ENCODE measurements around the gene ZBTB44. TPM values are rescaled to one million over a fixed set of nuclear protein-coding genes. Genes with fewer than 3 reads are reported as not detected.

Gene ZBTB44
- total and polyA plus RNA-seq, 11 donors: 9.7 to 56.3 (median 37.2) TPM

DNA sequence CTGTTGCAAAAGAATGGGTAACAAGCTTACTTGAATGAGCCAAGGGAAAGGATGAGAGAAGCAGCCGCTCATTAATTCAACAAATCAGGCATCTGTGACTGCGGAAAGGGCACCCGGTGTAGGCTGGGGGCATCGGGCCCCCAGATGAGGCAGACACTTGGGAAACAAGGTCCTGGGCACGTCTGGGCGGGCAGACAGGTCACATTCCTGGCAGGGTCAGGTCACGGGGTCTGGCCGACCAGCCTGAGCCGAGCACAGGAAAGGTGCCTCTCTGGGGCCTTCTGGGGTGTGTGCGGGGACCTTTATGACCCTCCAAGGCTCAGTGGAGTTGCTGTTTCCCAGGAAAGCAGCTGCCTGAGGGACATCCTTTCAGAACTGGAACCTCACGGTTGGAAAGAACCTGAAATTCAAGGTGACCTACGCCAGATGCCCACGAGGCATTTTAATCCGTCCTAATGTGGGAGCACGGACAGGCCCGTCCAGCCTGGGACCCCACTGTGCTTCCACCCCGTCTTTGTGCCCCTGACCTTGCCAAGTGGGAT, 98.1 kb downstream of the ZBTB44 start:
- Histone ChIP-seq H3K9me3 (no peaks in the 10 kb centered on the region), H3K27me3 (peaks cover 0 to 6% (median 0%) of the 10 kb centered on the region in 9 donors), H3K4me1 (peaks cover 0 to 8% (median 4%) of the 10 kb centered on the region in 12 donors), H3K4me3 (no peak overlapping the region), H3K27ac (no peak overlapping the region), H3K36me3 (no peaks in the 10 kb centered on the region)
- no peak for TF ChIP-seq CTCF (IDR thresholded peaks at IDR 0.05)
- no peak for TF ChIP-seq POLR2A (IDR thresholded peaks at IDR 0.05)
- ATAC-seq: no peak
- DNase-seq: peak in 1 of 5 donors; percentile 9
- WGBS, 4 donors: 80 to 88% (median 84%) methylated on average over 16 to 17 of the region's 17 CpGs
- intact Hi-C loops (cut with DNase I): loop anchor here in 6 of 10 donors (5.0 to 10.0 kb wide), 4 partner anchors 168 to 678 kb away; no protein-coding TSS in a partner anchor

- H3K9me3 ChIP-seq: no peaks in the 10 kb centered on the region
- intact Hi-C loops (cut with DNase I): loop anchor here in 6 of 10 donors (5.0 to 10.0 kb wide), 4 partner anchors 169 to 679 kb away; no protein-coding TSS in a partner anchor
- peaks cover 0 to 8% (median 4%) of the 10 kb centered on the region in 12 donors for H3K4me1 ChIP-seq
- no peak overlapping the region for H3K27ac ChIP-seq
- ATAC-seq: no peak
- TF ChIP-seq POLR2A (IDR thresholded peaks at IDR 0.05): no peak
- no peak for TF ChIP-seq CTCF (IDR thresholded peaks at IDR 0.05)
- WGBS, 4 donors: 41 to 56% (median 47%) methylated on average over 4 of the region's 4 CpGs
- H3K27me3 ChIP-seq: peaks cover 0 to 6% (median 0%) of the 10 kb centered on the region in 9 donors
- no peaks in the 10 kb centered on the region for H3K36me3 ChIP-seq
- DNase-seq: no peak
- H3K4me3 ChIP-seq: no peak overlapping the region
Observed at GRCh38 chr11:130216221-130216550, 98.5 kb downstream of the ZBTB44 start.

GRCh38 chr11:130215531-130216220, 99.0 kb downstream of the ZBTB44 start:
- intact Hi-C loops (cut with DNase I): loop anchor here in 6 of 10 donors (2.0 to 10.0 kb wide), 5 partner anchors 169 to 679 kb away; partner anchors contain the start of gene ADAMTS8 (in 1 of the 6)
- no peak for TF ChIP-seq POLR2A (IDR thresholded peaks at IDR 0.05)
- TF ChIP-seq CTCF (IDR thresholded peaks at IDR 0.05): no peak
- Histone ChIP-seq H3K27me3 (peaks cover 0 to 6% (median 0%) of the 10 kb centered on the region in 9 donors), H3K9me3 (no peaks in the 10 kb centered on the region), H3K27ac (no peak overlapping the region), H3K36me3 (no peaks in the 10 kb centered on the region), H3K4me3 (no peak overlapping the region), H3K4me1 (peaks cover 0 to 8% (median 4%) of the 10 kb centered on the region in 12 donors)
- 52 to 57% (median 54%) methylated on average over 13 of the region's 13 CpGs for WGBS, 4 donors
- DNase-seq: peak in 1 of 5 donors; percentile 13
- no peak for ATAC-seq

DNA sequence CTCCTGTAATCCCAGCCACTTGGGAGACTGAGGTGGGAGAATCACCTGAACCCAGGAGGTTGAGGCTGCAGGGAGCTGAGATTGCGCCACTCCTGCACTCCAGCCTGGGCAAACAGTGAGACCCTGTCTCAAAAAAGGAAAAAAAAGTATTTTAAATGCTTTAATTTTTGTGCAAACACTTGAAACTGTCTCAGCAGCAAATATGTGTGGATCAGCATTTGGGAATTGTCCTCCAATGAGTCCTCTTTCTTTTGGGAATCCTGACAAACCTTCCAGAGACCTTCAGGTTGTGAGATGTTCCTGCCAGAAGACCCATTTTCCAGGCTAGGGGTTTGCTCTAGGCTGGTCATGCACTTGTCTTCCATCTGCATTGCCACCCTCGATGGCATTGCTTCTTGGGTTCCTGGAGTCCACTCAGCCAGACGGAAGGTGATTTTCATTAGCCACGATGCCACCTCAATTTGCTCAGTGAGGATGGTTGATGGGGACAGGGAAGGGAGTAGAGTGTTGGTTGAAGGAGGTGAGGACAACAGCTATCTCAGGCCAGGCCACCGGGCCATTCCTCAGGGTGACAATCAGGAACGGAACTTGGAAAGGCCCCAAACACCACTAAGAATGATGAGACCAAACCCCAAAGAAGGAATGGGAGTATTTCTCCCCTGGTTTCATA, 99.7 kb downstream of the ZBTB44 start:
- no peaks in the 10 kb centered on the region for H3K36me3 ChIP-seq
- DNase-seq (peak in 1 of 5 donors; percentile 6), ATAC-seq (no peak)
- TF ChIP-seq POLR2A (IDR thresholded peaks at IDR 0.05): no peak
- TF ChIP-seq CTCF (IDR thresholded peaks at IDR 0.05): no peak
- peaks cover 0 to 8% (median 4%) of the 10 kb centered on the region in 12 donors for H3K4me1 ChIP-seq
- no peaks in the 10 kb centered on the region for H3K9me3 ChIP-seq
- 64 to 76% (median 66%) methylated on average over 6 of the region's 6 CpGs for WGBS, 4 donors
- H3K27ac ChIP-seq: no peak overlapping the region
- intact Hi-C loops (cut with DNase I): loop anchor here (2.0 to 10.0 kb wide), 8 partner anchors 170 to 680 kb away; partner anchors contain the start of gene ADAMTS8 (in 4 of the 10)
- H3K4me3 ChIP-seq: no peak overlapping the region
- peaks cover 0 to 6% (median 0%) of the 10 kb centered on the region in 9 donors for H3K27me3 ChIP-seq
